T-helper 1 cell (primary cell): Measurements from ENCODE around the gene ZNF784.

ENCODE experiments used
- DNase-seq, 5 donors: peaks; one replicate each; pipeline ENCODE4 v3.0.0-alpha.2; 2012 to 2020

The ZNF784 gene

GRCh38 chr19:55656552-55656951 is 32.2 kb upstream of the ZNF784 start:
- DNase-seq: no peak

GRCh38 chr19:55655648-55656040 is 31.3 kb upstream of the ZNF784 start:
- no peak for DNase-seq

GRCh38 chr19:55654868-55655647 is 30.7 kb upstream of the ZNF784 start, which contains the start of gene U2AF2:
Gene U2AF2 (plus strand): TSS chr19:55655035. CDS start chr19:55655105, 70 bp downstream.
- DNase-seq: peak; percentile 93 to 98 (median 96)

GRCh38 chr19:55654323-55654867 is 30.0 kb upstream of the ZNF784 start:
- peak; percentile 97 to 99 (median 99) for DNase-seq

- DNase-seq: peak; percentile 99 to 100 (median 99)
Observed at GRCh38 chr19:55653651-55654322, 29.4 kb upstream of the ZNF784 start.

GRCh38 chr19:55652311-55653128 is 28.2 kb upstream of the ZNF784 start:
- DNase-seq: peak in 1 of 5 donors; percentile 17

- no peak for DNase-seq
Observed at GRCh38 chr19:55651236-55651635, 26.9 kb upstream of the ZNF784 start.

- DNase-seq: no peak
Observed at GRCh38 chr19:55650602-55651230, 26.4 kb upstream of the ZNF784 start.

GRCh38 chr19:55650126-55650557 is 25.8 kb upstream of the ZNF784 start:
- no peak for DNase-seq

GRCh38 chr19:55649268-55650125 is 25.1 kb upstream of the ZNF784 start:
- no peak for DNase-seq

GRCh38 chr19:55648585-55649267 is 24.4 kb upstream of the ZNF784 start:
- no peak for DNase-seq

- DNase-seq: peak in 2 of 5 donors; percentile 31 to 46
Observed at GRCh38 chr19:55647732-55648584, 23.6 kb upstream of the ZNF784 start, which contains the start of gene CCDC106. Gene CCDC106 (plus strand): TSS chr19:55648212. CDS start chr19:55649047, 835 bp downstream.

- DNase-seq: no peak
Observed at GRCh38 chr19:55646889-55647731, 22.7 kb upstream of the ZNF784 start.

GRCh38 chr19:55645512-55645881 is 21.1 kb upstream of the ZNF784 start:
- DNase-seq: no peak

- DNase-seq: no peak
Observed at GRCh38 chr19:55644842-55645511, 20.6 kb upstream of the ZNF784 start.

- no peak for DNase-seq
Observed at GRCh38 chr19:55644191-55644833, 19.9 kb upstream of the ZNF784 start.

- no peak for DNase-seq
Observed at GRCh38 chr19:55643887-55644176, 19.5 kb upstream of the ZNF784 start.
